SU-DHL-6 (cell line): Measurements from ENCODE around the gene SCGB1D1.

Experiments used
- CTCF ChIP-seq: fragments of 200-600 bp; sonication (generic); IDR thresholded peaks from one replicate; pipeline ENCODE4 v1.5.1; 2017; ENCODE audit warnings: antibody characterized with exemption, mild to moderate bottlenecking, low read length, moderate library complexity; ENCODE audit not compliant: insufficient read depth, poor library complexity, severe bottlenecking
- EZH2phosphoT487 ChIP-seq: fragments of 200-600 bp; sonication (generic), shearing (Covaris generic); conservative IDR thresholded peaks from 2 replicates; pipeline ENCODE4 v1.6.1; 2018; ENCODE audit warnings: mild to moderate bottlenecking, antibody characterized with exemption, low read length, moderate library complexity, mixed read lengths

GRCh38 chr11:62205441-62205840 is 15.4 kb downstream of the SCGB1D1 start:
- no peak for TF ChIP-seq CTCF
- no peak for TF ChIP-seq EZH2phosphoT487
